Lower leg skin (tissue), 4 donors: ENCODE measurements around the gene NRG3. TPM values are rescaled to one million over a fixed set of nuclear protein-coding genes. Genes with fewer than 3 reads are reported as not detected.

Experiments
- DNase-seq, 2 donors: peaks; one replicate each; pipeline ENCODE4 v3.0.0-alpha.2; 2019; ENCODE audit warnings: low spot score in 2 of 2
- H3K4me3 ChIP-seq: fragments of 200-600 bp; sonication (generic); 2 replicates; pipeline ENCODE4 v1.5.1; 2017; ENCODE audit warnings: mild to moderate bottlenecking, low read depth; ENCODE audit not compliant: poor library complexity, severe bottlenecking
- CTCF ChIP-seq, 3 donors: fragments of 450-650 bp; IDR thresholded peaks; one replicate each; pipeline ENCODE4 v1.5.1; 2016; ENCODE audit warnings: antibody characterized with exemption in 3 of 3, mild to moderate bottlenecking in 3 of 3, moderate library complexity in 2 of 3
- POLR2A ChIP-seq, 2 donors: fragments of 450-650 bp; IDR thresholded peaks; one replicate each; pipeline ENCODE4 v1.6.1; 2016 to 2017; ENCODE audit warnings: antibody characterized with exemption in 2 of 2, mild to moderate bottlenecking in 1 of 2, moderate library complexity in 1 of 2
- WGBS, 2 donors: methylation state at CpG; one replicate each; pipeline ENCODE4 v1.1.5; 2018; 5-methylcytosine and 5-hydroxymethylcytosine counted together
- intact Hi-C: fragments of 100-400 bp; cut with DNase I; formaldehyde crosslinking; loops from one replicate; pipeline ENCODE4 v1.15.0; 2023; ENCODE audit warnings: low total_unique reads
- total RNA-seq, 4 donors: library from RNA; depleted of rRNA; stranded (reverse); fragments of >200 nt; gene quantifications; one replicate each; pipeline ENCODE4 v1.1.0, GENCODE V29; 2016

NRG3 gene
- total RNA-seq, 4 donors from 2014 or later, result 0.15 to 2.5 (median 0.50) TPM

GRCh38 chr10:82625512-82626189 lies 750.7 kb downstream of the NRG3 start:
- no peak for TF ChIP-seq CTCF (IDR thresholded peaks at IDR 0.05)
- no peak for TF ChIP-seq POLR2A (IDR thresholded peaks at IDR 0.05)

GRCh38 chr10:82628373-82628772 lies 753.4 kb downstream of the NRG3 start:
- no peak for DNase-seq
- no peak for TF ChIP-seq POLR2A (IDR thresholded peaks at IDR 0.05)
- TF ChIP-seq CTCF (IDR thresholded peaks at IDR 0.05), result no peak
- WGBS, 2 donors, result 46 to 65% methylated on average over 3 of the region's 3 CpGs
- intact Hi-C loops, result no loop called here
- H3K4me3 ChIP-seq, result no peak overlapping the region

More at GRCh38 chr10:82625512-82626189, 750.7 kb downstream of the NRG3 start:
- intact Hi-C loops, result no loop called here
- no peak for DNase-seq
- H3K4me3 ChIP-seq, result no peak overlapping the region

GRCh38 chr10:82643076-82643475 lies 768.1 kb downstream of the NRG3 start:
- TF ChIP-seq CTCF (IDR thresholded peaks at IDR 0.05) (no peak), POLR2A (IDR thresholded peaks at IDR 0.05) (no peak)
- 63 to 72% methylated on average over 1 of the region's 1 CpG for WGBS, 2 donors
- no peak for DNase-seq
- H3K4me3 ChIP-seq, result no peak overlapping the region
- intact Hi-C loops, result no loop called here

- TF ChIP-seq CTCF (IDR thresholded peaks at IDR 0.05), result no peak
- TF ChIP-seq POLR2A (IDR thresholded peaks at IDR 0.05), result no peak
- no peak overlapping the region for H3K4me3 ChIP-seq
- DNase-seq, result no peak
- intact Hi-C loops, result no loop called here
- WGBS, 2 donors, result 67 to 70% methylated on average over 5 of the region's 5 CpGs
These were observed 768.6 kb downstream of the NRG3 start for GRCh38 chr10:82643601-82644000.

- intact Hi-C loops, result no loop called here
- H3K4me3 ChIP-seq, result no peak overlapping the region
- DNase-seq, result no peak
- TF ChIP-seq POLR2A (IDR thresholded peaks at IDR 0.05) (no peak), CTCF (IDR thresholded peaks at IDR 0.05) (no peak)
These were observed 770.2 kb downstream of the NRG3 start for GRCh38 chr10:82645221-82645620.
